ENCODE data around the gene CD109. TPM values are rescaled to one million over a fixed set of nuclear protein-coding genes. Genes with fewer than 3 reads are reported as not detected.

The CD109 gene
- total RNA-seq, 1 donor = 3.0 TPM

- no peaks in the 10 kb centered on the region for H3K27me3 ChIP-seq (ENCODE audit: insufficient read depth, low read length)
- H3K4me1 ChIP-seq (ENCODE audit: insufficient read depth, low read length) = no peaks in the 10 kb centered on the region
- no peak overlapping the region for H3K4me3 ChIP-seq (ENCODE audit: low read length)
- no peaks in the 10 kb centered on the region for H3K9me3 ChIP-seq (ENCODE audit: low read depth, low read length)
These were observed 174.9 kb downstream of the CD109 start for GRCh38 chr6:73870907-73871306.

DNA sequence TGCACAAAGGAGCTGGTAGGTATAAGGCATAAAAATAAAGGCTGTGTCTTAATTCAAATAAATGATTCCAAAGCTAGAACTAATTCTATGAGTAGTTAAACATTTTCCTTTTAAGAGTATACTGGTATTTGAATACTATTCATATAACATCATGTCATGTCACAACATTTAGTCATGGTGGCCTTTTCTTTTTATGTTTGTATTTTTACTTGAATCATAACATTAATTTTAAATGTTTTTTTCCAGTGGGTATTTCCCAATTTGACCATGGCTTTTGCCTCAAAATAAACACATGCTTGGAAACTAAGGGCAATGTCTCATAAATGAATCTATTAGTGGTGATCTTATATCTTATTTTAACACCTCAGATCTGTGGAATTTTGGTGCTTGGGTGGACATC lies 177.1 kb downstream of the CD109 start:
- H3K4me3 ChIP-seq (ENCODE audit: low read length) = no peak overlapping the region
- no peaks in the 10 kb centered on the region for H3K27me3 ChIP-seq (ENCODE audit: insufficient read depth, low read length)
- no peaks in the 10 kb centered on the region for H3K4me1 ChIP-seq (ENCODE audit: insufficient read depth, low read length)
- no peaks in the 10 kb centered on the region for H3K9me3 ChIP-seq (ENCODE audit: low read depth, low read length)

Other genes starting within 250 kb of the CD109 start
- gene CGAS, start 243.9 kb upstream of the CD109 start, total RNA-seq = 22.4 TPM
- gene MTO1, start 234.5 kb upstream of the CD109 start, total RNA-seq = 39.9 TPM
- gene EEF1A1, start 175.2 kb upstream of the CD109 start, total RNA-seq = 24,083 TPM
- 17.7 TPM for gene SLC17A5, start 42.2 kb upstream of the CD109 start, total RNA-seq

Data from mononuclear cell (primary cell).